GM08714 (cell line): ENCODE data around the gene ITIH3.

ENCODE experiments used
- H3K4me3 ChIP-seq: fragments of 200-500 bp; sonication (Bioruptor generic); 2 replicates; pipeline ENCODE4 v1.5.1; 2014; ENCODE audit warnings: mild to moderate bottlenecking, low read length, inconsistent platforms
- ZNF274 ChIP-seq: IDR thresholded peaks from 2 replicates; pipeline ENCODE4 v1.6.1; 2012; ENCODE audit warnings: mild to moderate bottlenecking, low read depth, low read length

Gene ITIH3

DNA sequence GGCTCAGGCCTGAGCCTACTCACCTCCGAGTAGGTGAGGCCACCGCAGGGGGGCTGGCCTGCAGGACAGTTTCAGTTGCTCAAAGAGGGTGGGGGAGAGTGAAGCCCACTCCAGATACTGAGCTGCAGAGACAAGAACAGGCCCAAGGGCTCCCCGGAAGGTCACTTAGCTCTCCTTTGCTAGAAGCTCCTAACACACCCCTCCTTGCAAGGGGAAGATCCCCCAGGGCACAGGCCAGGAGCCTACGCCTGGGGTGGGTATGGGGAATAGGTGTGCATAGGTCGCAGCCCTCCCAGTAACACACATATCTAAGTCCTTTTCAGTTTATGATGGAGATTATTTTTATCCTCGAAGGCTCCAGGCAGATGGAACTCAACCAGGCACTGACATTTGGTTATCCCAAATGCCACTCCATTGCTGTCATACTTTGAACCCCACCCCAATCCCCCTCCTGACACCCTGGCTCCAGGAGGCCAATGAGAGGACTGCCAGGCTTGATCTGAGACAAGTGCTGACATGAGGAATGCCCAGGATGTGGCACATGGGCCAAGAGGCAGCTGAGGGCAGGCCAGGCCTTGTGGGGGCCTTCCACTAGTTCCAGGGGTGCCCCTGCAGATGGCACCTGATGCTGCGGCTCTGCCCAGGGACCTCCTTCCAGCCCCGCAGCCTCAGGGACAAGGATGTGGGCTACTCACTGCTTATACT, 41.3 kb downstream of the ITIH3 start:
- no peak for TF ChIP-seq ZNF274

GRCh38 chr3:52836471-52836845, 41.9 kb downstream of the ITIH3 start:
- no peak for TF ChIP-seq ZNF274
- H3K4me3 ChIP-seq, result no peak overlapping the region

More for the DNA sequence above, 41.3 kb downstream of the ITIH3 start:
- no peak overlapping the region for H3K4me3 ChIP-seq

DNA sequence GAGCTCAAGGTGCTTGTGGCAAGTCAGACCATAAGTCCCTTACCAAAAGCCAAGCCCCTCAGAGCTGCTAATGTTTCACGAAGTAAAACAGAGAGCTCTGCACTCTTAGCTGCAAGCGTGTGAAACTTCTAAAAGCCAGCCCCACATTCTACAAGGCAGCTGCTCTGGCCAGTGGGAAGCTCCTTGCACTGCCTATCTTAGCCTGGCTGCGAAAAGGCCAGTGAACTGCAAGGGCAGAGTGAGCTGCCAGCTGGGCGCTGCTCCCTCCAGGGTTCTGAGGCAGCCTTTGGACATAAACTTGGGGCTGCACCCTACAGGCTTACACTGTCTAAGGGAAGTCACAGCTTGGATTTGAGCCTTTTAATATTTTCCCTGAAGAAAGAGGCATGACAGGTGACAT, 42.4 kb downstream of the ITIH3 start:
- no peak overlapping the region for H3K4me3 ChIP-seq
- no peak for TF ChIP-seq ZNF274

DNA sequence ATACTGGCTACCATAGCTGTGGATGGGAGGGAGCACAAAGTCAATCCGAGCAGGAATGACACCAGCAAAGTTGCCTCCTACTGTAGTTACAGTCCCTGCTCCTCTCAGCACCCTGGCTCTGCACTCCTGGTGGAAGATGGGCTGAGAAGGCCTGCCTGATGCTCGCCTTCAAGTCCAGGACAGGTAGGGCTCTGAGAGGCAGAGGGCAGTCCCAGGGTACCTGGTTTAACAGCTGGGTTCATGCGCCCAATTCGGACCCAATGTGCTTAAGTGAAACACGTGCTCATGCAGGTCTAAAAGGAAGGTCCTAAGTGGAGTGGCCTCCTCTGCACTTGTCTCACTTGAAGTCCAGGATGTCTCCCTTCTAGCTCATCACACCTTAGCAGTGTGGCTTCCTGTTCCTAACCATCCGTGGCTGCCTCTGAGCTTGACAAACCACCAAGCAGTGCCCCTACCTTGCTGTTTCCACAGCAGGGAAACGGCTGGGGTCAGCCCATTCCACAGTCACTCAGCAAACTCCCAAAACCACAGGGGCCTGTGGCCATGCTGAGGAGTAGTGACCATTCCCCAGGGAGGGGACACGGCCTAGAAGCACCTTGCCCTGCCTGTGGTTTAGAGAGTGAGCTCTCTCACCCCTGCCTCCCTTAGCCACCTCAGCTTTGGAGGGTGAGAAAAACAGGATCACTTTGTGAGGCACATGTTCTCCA, 44.1 kb downstream of the ITIH3 start:
- TF ChIP-seq ZNF274, result no peak
- no peak overlapping the region for H3K4me3 ChIP-seq

DNA sequence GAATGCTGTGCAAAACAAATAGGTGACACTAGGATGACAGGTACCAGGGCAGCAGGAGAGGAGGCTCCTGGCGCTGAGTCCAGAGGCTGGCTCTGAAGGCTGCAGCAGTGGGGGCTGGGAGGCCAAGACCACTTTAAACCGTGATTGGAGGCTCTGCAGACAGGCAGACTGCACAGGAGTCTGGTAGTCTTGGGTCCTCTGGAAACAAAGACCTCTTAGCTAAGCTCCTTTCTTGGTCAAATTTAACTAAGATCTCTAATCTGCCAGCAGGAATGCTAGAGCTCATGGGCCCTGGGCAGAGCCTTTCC, 44.6 kb downstream of the ITIH3 start:
- H3K4me3 ChIP-seq, result no peak overlapping the region
- no peak for TF ChIP-seq ZNF274

DNA sequence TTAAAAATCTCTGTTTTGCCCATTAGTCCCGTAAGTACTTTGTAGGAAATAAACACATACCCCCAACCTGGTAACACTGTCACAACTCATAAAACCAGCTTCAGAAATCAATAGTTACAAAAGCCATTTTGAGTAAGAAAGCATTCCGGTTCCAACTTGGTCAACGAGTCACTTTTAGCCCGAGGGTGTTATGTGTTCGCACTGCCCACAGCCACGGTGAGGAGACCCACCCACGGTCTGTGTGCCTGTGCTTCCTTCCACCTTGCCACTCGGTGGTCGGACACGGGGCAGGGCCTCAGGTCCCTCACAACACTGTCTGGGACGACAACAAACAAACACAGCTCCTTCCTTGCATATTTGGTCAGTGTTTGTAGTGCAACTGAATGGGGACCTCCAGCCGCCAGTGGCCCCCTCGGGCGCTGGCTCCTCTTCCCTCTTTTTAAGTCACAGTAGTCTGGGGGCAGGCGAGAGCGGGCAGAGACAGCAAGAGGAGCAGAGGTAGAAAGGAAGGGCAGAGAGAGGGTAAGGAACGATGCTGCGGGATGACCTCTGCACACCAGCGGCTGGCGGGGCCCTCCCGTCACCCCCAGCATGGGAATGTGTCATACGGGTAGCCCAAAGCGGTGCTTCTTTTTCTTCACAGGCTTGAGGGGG, 45.4 kb downstream of the ITIH3 start:
- H3K4me3 ChIP-seq, result no peak overlapping the region
- TF ChIP-seq ZNF274, result no peak

DNA sequence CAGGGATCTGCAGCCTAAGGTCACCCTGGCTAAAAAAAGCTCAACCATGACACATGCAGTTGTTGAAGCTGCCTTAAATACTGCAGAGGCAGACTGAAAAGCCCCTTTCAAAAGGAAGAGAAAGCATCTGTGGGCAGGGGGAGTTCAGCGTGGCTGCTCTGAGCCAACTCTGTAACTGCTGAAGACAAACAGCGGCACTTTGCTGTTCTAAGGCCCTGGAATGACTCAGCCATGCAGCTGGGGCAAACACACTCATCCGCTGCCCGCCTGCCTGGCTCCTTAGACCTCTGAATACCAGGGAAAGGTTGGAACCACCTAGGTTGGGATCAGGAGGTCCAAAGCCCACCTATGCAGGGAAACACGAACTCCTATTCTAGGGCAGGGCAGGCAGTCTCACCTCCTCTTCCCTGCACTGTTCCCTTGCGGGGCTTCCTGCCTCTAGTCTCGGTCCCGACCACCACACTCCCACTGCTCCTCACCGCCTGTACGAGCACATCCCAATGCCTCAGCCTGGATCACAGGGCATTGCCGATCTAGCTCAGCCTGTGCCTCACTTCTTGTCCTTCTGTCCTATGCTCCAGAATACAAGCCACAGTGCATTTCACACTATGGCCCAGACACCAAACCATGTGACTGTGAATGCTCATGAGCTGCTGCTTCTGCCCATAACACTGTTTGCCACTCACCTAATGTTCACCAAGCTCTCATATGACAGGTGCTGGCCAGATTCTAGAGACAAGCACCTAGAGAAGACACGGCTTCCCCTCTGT, 46.8 kb downstream of the ITIH3 start:
- no peak for TF ChIP-seq ZNF274
- no peak overlapping the region for H3K4me3 ChIP-seq

- TF ChIP-seq ZNF274, result no peak
- no peak overlapping the region for H3K4me3 ChIP-seq
These were observed 47.4 kb downstream of the ITIH3 start for GRCh38 chr3:52841981-52842340.

- TF ChIP-seq ZNF274, result no peak
- no peak overlapping the region for H3K4me3 ChIP-seq
These were observed 47.8 kb downstream of the ITIH3 start for GRCh38 chr3:52842424-52842823.

DNA sequence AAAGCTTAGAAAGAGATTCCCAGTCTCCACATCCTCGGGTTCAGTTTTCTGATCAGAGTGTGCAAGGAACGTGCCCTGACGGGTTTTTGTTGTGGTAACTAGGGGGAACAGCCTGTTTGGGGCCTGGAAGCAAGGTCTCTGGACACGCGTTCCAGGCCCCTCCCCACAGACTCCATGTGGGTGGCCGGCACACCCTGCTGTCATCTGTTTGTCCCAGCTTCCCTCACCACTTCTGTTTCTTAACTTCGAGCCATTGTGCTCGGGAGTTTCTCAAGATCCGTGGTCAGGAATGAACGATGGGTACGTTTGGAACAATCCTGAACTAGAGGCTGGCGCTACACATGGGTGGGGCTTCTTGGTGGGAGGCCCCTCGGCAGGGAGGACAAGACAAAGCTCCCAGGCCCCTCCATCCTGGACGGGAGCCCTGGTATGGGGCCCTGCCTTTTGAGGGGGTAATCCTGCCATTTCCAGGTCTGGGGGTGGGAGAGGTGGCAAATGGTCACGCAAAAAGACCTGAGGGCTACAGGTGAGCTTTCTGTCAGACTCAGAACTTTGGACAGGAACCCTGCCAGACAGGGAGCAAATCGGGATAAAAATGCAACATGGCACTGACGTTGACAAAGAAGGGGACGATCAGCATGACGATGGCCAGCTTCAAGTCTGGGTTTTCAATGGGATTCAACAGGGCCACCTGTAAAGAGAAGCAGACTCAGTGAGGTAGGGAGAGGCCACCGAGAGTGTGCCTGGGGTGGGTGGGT, 48.7 kb downstream of the ITIH3 start:
- TF ChIP-seq ZNF274, result no peak
- H3K4me3 ChIP-seq, result no peak overlapping the region

DNA sequence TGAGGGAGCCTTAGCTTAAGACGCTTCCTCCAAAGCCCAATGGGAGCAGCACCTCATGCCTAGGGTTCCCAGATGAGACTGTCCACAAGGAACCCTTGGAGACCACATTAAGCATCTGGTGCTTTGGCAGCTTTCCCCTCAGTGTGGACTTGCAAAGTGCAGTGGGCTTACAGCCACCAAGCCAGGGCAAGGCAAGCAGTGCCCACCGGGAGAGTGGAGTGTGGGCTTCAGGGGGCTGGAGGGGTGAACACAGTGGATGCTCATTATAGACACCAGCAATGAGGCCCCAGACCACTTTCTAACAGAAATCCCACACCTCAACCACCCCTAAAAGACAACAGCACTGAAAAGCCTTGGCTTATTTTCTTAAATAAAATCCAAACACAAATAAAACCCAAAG, 49.3 kb downstream of the ITIH3 start:
- no peak for TF ChIP-seq ZNF274
- H3K4me3 ChIP-seq, result no peak overlapping the region

- TF ChIP-seq ZNF274, result no peak
- no peak overlapping the region for H3K4me3 ChIP-seq
These were observed 49.8 kb downstream of the ITIH3 start for GRCh38 chr3:52844290-52844975.

- TF ChIP-seq ZNF274, result no peak
These were observed 50.6 kb downstream of the ITIH3 start for GRCh38 chr3:52845157-52845556.

More at GRCh38 chr3:52845157-52845556, 50.6 kb downstream of the ITIH3 start:
- no peak overlapping the region for H3K4me3 ChIP-seq
